NCI-H510A treated with DMSO at 0.1 percent for 48 hours (cell line): Measurements from ENCODE around the gene MIDN.
"Not testable (repeated sequence)": the region's sequence is repeated elsewhere in the genome, so short reads cannot be mapped to it uniquely, and the experiment has no call there.

Experiments
- DNase-seq: peaks from one replicate; lab custom pipeline; 2025; lab: John Stamatoyannopoulos, UW

The MIDN gene

DNA sequence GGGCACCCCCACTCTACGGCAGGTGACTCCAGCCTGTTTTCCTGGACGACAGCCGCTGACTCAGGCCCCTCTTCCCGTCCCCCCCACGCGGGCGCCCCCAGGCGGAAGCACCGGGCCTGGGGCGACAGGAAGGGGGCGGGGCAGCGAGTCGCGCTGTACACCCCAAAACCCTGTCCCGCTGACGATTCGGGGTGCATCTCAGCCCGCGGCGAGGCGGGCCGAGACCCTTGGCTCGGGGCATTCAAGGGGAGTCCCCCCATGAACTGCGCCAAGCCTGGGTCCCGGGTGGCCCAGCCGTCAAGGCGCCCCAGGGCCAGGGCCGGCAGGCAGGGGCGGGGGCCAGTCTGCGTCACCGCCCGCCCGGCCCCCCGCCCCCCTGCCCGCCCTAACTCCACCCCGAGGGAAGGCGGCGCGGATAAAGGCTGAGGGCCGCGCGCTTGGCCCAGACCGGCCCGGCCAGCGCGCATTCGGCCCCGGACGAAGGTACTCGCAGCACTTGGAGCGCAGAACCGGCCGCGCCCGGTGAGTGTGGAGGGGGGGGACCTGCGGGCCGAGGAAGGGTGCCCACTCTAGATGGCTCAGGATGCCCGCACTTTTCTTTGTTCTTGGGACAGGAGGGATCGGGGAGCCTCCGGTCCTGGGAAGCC, at the start of gene MIDN:
Gene MIDN (plus strand): TSS at position 445 of the 647 bp plus-strand sequence. CDS start 1,714 bp downstream, outside the sequence.
- peak; percentile 54 for DNase-seq

GRCh38 chr19:1199531-1199930, 48.9 kb upstream of the MIDN start:
- DNase-seq: no peak

DNA sequence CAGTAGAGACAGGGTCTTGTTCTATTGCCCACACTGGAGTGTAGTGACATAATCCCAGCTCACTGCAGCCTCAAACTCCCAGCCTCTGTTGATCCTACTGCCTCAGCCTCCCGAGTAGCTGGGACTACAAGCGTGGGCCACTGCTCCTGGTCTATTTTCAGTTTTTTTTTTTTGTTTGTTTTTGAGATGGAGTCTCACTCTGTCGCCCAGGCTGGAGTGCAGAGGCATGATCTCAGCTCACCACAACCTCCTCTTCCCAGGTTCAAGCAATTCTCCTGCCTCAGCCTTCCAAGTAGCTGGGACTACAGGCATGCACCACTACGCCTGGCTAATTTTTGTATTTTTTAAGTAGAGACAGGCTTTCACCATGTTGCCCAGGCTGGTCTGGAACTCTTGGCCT, 47.8 kb upstream of the MIDN start:
- DNase-seq: not testable (repeated sequence)

GRCh38 chr19:1205114-1206099, 43.0 kb upstream of the MIDN start, which contains the start of gene STK11:
Gene STK11, plus strand, starts transcription at chr19:1205778. Its CDS starts 1,136 bp downstream, at chr19:1206914.
- DNase-seq: peak; percentile 74

DNA sequence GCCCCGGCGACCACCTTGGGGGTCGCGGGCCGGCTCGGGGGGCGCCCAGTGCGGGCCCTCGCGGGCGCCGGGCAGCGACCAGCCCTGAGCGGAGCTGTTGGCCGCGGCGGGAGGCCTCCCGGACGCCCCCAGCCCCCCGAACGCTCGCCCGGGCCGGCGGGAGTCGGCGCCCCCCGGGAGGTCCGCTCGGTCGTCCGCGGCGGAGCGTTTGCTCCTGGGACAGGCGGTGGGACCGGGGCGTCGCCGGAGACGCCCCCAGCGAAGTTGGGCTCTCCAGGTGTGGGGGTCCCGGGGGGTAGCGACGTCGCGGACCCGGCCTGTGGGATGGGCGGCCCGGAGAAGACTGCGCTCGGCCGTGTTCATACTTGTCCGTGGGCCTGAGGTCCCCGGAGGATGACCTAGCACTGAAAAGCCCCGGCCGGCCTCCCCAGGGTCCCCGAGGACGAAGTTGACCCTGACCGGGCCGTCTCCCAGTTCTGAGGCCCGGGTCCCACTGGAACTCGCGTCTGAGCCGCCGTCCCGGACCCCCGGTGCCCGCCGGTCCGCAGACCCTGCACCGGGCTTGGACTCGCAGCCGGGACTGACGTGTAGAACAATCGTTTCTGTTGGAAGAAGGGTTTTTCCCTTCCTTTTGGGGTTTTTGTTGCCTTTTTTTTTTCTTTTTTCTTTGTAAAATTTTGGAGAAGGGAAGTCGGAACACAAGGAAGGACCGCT, 42.1 kb upstream of the MIDN start:
- DNase-seq: no peak

- DNase-seq: no peak
Observed at GRCh38 chr19:1206864-1207450, 41.4 kb upstream of the MIDN start.

DNA sequence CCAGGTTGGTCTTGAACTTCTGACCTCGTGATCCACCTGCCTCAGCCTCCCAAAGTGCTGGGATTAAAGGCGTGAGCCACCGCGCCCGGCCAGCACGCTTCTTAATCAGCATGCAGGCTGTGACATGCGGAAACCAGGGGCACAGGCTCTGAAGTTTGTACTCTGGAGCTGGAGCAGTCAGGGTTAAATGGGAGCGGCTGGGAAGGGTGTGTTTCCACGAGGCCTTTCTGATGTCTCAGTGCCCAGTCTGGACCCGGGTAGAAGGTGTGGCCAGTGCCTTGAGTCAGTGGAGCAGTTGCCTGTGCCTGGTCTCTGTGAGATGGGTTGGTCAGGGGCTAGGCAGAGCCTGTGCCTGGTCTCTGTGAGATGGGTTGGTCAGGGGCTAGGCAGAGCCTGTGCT, 39.6 kb upstream of the MIDN start:
- DNase-seq: not testable (repeated sequence)

GRCh38 chr19:1210227-1210538, 38.2 kb upstream of the MIDN start:
- DNase-seq: no peak

- no peak for DNase-seq
Observed at GRCh38 chr19:1211494-1212234, 36.7 kb upstream of the MIDN start.

GRCh38 chr19:1213391-1214286, 34.7 kb upstream of the MIDN start:
- DNase-seq: peak; percentile 75

DNA sequence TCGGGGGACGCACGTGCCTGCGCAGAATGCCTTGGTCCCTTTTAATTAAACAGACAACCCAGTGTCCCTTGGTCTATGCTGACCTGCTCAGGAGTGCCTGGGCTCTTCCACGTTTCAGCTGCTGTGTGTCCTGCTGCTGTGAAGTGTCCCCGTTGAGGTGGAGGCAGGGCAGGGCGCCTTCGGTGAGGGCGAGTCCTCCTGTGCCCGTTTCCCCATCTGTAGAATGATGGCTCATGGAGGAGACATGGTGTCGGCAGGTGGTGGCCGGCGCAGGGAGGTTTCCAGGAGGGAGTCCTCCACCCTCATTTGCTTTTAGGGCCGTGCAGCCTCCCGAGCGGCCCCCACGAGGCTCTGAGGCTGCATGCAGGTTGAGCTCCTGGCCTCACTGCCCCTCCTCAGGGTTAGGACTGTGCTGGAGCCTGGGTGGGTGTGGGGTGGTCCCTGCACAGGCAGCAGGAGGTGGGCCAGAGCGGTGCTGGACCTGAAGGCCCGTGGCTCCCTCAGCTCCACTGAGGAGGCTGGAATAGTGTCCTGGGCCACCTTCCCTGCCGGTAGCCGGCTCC, 34.0 kb upstream of the MIDN start:
- no peak for DNase-seq

- no peak for DNase-seq
Observed at GRCh38 chr19:1214862-1215731, 33.3 kb upstream of the MIDN start.

DNA sequence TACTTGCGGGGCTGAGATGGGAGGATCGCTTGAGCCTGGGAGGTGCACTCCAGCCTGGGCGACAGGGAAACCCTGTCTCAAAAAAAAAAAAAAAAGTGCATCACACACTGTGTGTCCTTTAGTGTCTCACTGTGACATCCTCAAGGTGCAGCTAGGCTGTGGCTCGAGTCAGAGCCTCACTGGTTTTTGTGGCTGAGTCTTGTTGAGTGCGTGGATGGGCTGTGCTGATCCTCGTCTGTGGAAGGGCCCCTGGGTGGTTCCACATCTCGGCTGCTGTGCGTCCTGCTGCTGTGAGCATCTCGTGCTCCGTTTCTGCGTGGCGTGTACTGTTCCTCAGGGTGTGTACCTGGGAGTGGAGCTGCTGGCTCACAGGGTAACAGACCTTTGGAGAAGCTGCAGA, 31.6 kb upstream of the MIDN start:
- no peak for DNase-seq

- no peak for DNase-seq
Observed at GRCh38 chr19:1217366-1217765, 31.0 kb upstream of the MIDN start.

DNA sequence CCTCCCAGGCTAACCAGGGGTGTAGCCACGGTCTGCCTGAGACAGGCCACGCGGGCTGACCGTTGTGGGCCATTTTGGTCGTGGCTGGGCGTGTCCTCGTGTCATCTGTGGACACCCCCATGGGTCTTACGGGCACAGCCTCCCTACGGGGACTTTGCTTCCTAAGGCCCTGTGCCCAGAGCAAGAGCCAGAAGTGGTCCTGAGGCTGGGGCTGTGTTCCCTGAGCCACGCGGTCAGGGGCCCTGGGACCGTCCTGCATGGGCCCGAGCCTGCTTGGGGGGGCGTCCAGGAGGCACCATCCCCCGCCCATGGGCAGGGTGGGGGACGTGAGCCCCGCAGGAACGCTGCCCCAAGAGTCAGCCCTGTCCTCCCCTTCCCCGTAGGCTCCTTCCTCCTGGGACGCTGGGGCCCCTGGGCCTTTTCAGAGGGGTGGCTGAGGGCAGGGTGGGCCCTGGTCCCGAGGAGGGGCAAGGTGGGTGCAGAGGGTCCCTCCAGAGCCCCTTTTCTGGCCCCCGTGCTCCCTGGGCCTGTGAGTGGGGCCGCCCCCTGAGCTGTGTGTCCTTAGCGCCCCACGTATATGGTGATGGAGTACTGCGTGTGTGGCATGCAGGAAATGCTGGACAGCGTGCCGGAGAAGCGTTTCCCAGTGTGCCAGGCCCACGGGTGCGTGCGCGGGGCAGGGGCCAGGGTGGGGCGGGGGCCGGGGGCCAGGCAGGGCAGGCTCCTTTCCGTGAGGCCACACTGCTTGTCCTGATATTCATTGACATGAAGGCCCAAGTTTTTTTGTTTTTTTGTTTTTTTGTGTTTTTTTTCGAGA, 29.4 kb upstream of the MIDN start:
- DNase-seq: no peak

GRCh38 chr19:1219786-1220476, 28.5 kb upstream of the MIDN start:
- DNase-seq: no peak

- no peak for DNase-seq
Observed at GRCh38 chr19:1220477-1220930, 27.9 kb upstream of the MIDN start.
